Ascending aorta (tissue), 2 donors: ENCODE data around the gene HAUS5. TPM values are rescaled to one million over a fixed set of nuclear protein-coding genes. Genes with fewer than 3 reads are reported as not detected.
"Not testable (repeated sequence)": the region's sequence is repeated elsewhere in the genome, so short reads cannot be mapped to it uniquely, and the experiment has no call there.

Experiments
- DNase-seq, 2 donors: peaks; one replicate each; pipeline ENCODE4 v3.0.0-alpha.2; 2019; ENCODE audit warnings: low spot score in 2 of 2
- H3K27ac ChIP-seq, 2 donors: fragments of 200-600 bp; sonication (generic); one replicate each; pipeline ENCODE4 v1.5.1; 2016 to 2017; ENCODE audit warnings: mild to moderate bottlenecking in 1 of 2
- H3K27me3 ChIP-seq: fragments of 200-600 bp; sonication (generic); one replicate; pipeline ENCODE4 v1.5.1; 2017
- H3K36me3 ChIP-seq, 2 donors: fragments of 200-600 bp; sonication (generic); one replicate each; pipeline ENCODE4 v1.5.1; 2016
- H3K4me1 ChIP-seq, 2 donors: fragments of 200-600 bp; sonication (generic); one replicate each; pipeline ENCODE4 v1.5.1; 2016 to 2017; ENCODE audit warnings: mild to moderate bottlenecking in 1 of 2
- H3K4me3 ChIP-seq, 2 donors: fragments of 200-600 bp; sonication (generic); one replicate each; pipeline ENCODE4 v1.5.1; 2016 to 2017; ENCODE audit warnings: mild to moderate bottlenecking in 1 of 2
- H3K9me3 ChIP-seq, 2 donors: fragments of 200-600 bp; sonication (generic); one replicate each; pipeline ENCODE4 v1.5.1; 2016
- CTCF ChIP-seq, 3 experiments: fragments of 200-600 bp in 2 of 3; fragments of 450-650 bp in 1 of 3; sonication (generic) in 2 of 3; IDR thresholded peaks; one replicate each; pipeline ENCODE4 v1.5.1; 2016 to 2019; ENCODE audit warnings: antibody characterized with exemption in 3 of 3, mild to moderate bottlenecking in 1 of 3, moderate library complexity in 1 of 3
- intact Hi-C: fragments of 100-400 bp; cut with DNase I; formaldehyde crosslinking; loops from one replicate; pipeline ENCODE4 v1.15.1; 2023
- total RNA-seq: library from RNA; depleted of rRNA; stranded (reverse); fragments of >200 nt; gene quantifications from one replicate; pipeline ENCODE4 v1.1.0, GENCODE V29; 2016

Gene HAUS5
- total RNA-seq, 1 donor from 2014 or later, result 1.9 TPM

- H3K9me3 ChIP-seq, result no peaks in the 10 kb centered on the region
- no peak overlapping the region for H3K4me3 ChIP-seq
- H3K27me3 ChIP-seq, result no peaks in the 10 kb centered on the region
- no peak for DNase-seq
- H3K4me1 ChIP-seq, result no peaks in the 10 kb centered on the region
- H3K27ac ChIP-seq, result no peak overlapping the region
- no peaks in the 10 kb centered on the region for H3K36me3 ChIP-seq
- intact Hi-C loops, result no loop called here
- no peak for TF ChIP-seq CTCF (IDR thresholded peaks at IDR 0.05)
These were observed 16.6 kb upstream of the HAUS5 start for GRCh38 chr19:35595928-35596327.

GRCh38 chr19:35596366-35596999 lies 16.1 kb upstream of the HAUS5 start:
- Histone ChIP-seq H3K4me3 (no peak overlapping the region), H3K27ac (no peak overlapping the region), H3K4me1 (no peaks in the 10 kb centered on the region), H3K36me3 (no peaks in the 10 kb centered on the region), H3K9me3 (no peaks in the 10 kb centered on the region), H3K27me3 (no peaks in the 10 kb centered on the region)
- intact Hi-C loops, result no loop called here
- TF ChIP-seq CTCF (IDR thresholded peaks at IDR 0.05), result no peak
- DNase-seq, result no peak

- intact Hi-C loops, result no loop called here
These were observed 10.6 kb upstream of the HAUS5 start for GRCh38 chr19:35601971-35602370.

GRCh38 chr19:35604436-35604835 lies 8.1 kb upstream of the HAUS5 start:
- H3K27ac ChIP-seq, H3K36me3 ChIP-seq, intact Hi-C loops, H3K4me3 ChIP-seq, H3K4me1 ChIP-seq, H3K27me3 ChIP-seq, DNase-seq, H3K9me3 ChIP-seq: not testable (repeated sequence)

More at GRCh38 chr19:35601971-35602370, 10.6 kb upstream of the HAUS5 start:
- Histone ChIP-seq H3K27ac (no peak overlapping the region), H3K9me3 (no peaks in the 10 kb centered on the region), H3K4me1 (no peaks in the 10 kb centered on the region), H3K36me3 (no peaks in the 10 kb centered on the region), H3K27me3 (no peaks in the 10 kb centered on the region), H3K4me3 (no peak overlapping the region)
- no peak for TF ChIP-seq CTCF (IDR thresholded peaks at IDR 0.05)
- no peak for DNase-seq

GRCh38 chr19:35607170-35607569 lies 5.4 kb upstream of the HAUS5 start:
- H3K4me1 ChIP-seq, DNase-seq, intact Hi-C loops, H3K4me3 ChIP-seq, H3K36me3 ChIP-seq, H3K27ac ChIP-seq, H3K27me3 ChIP-seq, H3K9me3 ChIP-seq: not testable (repeated sequence)

GRCh38 chr19:35607661-35608060 lies 4.9 kb upstream of the HAUS5 start:
- TF ChIP-seq CTCF (IDR thresholded peaks at IDR 0.05), result no peak
- intact Hi-C loops, result no loop called here
- Histone ChIP-seq H3K9me3 (no peaks in the 10 kb centered on the region), H3K4me1 (peaks cover 0 to 4% of the 10 kb centered on the region in 2 donors), H3K27me3 (no peaks in the 10 kb centered on the region), H3K36me3 (no peaks in the 10 kb centered on the region), H3K27ac (no peak overlapping the region), H3K4me3 (no peak overlapping the region)
- no peak for DNase-seq

- peaks cover 0 to 8% of the 10 kb centered on the region in 2 donors for H3K4me1 ChIP-seq
- H3K4me3 ChIP-seq, result no peak overlapping the region
- no peak for TF ChIP-seq CTCF (IDR thresholded peaks at IDR 0.05)
- no peak overlapping the region for H3K27ac ChIP-seq
- intact Hi-C loops, result no loop called here
- no peak for DNase-seq
- no peaks in the 10 kb centered on the region for H3K36me3 ChIP-seq
- no peaks in the 10 kb centered on the region for H3K9me3 ChIP-seq
- no peaks in the 10 kb centered on the region for H3K27me3 ChIP-seq
These were observed 4.3 kb upstream of the HAUS5 start for GRCh38 chr19:35608251-35608650.
